Activated T-helper 1 cell treated with Interleukin-2 at 50 U/mL for 16 hours (primary cell): ENCODE data around the gene PHF21B.

Experiments
- DNase-seq: peaks from one replicate; pipeline ENCODE4 v3.0.0-alpha.2; 2020; ENCODE audit warnings: low read depth

Gene PHF21B

DNA sequence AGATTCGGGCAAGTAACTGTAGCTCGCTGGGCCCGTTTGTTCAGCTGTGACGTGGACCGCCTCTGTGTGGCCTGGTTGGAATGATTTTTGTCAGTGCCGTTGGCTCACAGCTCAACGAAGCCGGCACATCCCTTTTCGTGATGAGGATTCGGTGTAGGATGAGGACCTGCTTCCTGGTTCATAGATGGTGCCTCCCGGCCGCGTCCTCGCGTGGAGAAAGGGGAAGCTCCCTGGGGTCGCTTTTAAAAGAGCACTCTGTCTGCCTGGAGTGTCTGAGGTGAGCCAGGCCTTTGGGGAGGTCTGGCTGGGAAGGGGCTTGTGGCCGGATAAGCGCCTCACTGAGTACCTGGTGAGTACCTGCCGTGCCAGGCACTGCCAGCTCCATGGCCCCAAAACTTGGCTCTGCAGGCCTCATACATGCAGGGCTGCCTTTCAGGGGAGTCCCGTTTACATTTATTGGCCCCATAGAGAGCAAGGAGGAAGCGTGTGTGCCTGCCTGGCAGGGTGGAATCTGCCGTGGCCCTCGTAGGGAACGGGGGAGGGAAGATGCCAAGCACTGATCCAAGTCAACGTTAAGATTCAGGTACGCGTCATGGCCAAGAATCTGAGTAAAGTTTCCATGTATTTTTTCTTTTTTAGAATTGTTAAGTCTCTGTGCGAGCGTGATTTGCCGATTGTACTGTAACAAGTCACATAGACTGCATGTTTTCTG is 169.0 kb downstream of the PHF21B start:
- no peak for DNase-seq

DNA sequence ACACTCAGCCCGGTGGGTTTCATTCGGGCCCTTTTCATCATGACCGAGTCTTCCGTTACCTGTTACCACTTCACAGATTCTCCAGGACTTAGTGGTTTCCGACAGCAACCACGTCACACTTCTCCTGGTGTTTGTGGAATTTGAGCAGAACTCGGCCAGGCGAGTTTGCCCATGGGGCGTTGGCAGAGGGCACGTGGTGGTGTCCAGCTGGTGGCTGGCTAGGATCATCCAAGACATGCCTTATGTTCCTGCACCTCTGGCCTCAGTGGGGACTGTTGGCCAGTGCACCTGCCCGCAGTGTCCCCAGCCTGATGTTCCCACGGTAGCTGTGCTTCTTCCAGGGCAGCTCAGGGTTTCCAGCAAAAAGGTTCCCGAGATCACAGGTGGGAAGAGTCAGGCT is 170.1 kb downstream of the PHF21B start:
- no peak for DNase-seq

DNA sequence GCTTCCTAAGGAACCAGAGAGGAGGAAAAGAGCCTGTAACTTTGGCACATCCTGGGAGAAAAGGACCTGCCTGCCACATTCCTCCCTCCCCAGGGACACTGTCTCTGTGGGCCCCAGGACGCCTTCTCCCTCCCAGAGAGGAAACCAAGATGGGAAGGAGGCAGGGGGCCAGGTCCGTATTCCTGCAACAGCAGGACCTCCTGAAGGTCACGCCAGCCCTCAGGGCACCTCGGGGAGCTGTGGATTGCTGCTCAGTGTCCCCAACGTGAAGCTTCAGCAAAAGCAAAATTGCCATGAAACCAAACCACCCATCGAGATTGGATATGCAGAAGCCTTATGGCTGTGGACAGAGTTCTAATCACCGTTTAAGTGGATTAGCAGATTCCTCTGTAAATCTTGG is 170.7 kb downstream of the PHF21B start:
- no peak for DNase-seq

DNA sequence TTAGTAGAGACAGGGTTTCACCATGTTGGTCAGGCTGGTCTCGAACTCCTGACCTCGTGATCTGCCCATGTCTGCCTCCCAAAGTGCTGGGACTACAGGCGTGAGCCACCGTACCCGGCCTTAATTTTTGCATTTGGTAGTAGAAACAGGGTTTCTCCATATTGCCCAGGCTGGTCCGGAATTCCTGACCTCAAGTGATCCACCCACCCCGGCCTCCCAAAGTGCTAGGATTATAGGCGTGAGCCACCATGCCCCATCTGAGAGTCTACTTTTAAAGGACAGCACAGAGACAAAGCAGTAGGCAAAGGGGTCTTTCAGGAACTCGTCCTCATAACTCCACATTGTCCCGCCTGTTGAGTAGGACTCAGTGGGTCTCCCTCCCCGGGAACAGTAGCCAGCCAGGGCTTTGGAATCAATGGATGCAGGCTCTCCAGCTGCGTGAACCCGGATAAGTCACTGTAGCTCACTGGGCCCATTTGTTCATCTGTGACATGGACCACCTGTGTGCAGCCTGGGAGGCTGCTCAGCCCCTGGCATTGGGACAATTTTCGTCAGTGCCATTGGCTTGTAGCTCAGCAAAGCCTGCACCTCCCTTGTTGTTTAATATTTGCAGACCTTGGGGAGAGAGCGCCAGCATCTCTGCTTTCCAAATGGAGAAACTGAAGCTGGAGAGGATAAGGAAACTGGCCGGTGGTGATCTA is 171.3 kb downstream of the PHF21B start:
- no peak for DNase-seq

DNA sequence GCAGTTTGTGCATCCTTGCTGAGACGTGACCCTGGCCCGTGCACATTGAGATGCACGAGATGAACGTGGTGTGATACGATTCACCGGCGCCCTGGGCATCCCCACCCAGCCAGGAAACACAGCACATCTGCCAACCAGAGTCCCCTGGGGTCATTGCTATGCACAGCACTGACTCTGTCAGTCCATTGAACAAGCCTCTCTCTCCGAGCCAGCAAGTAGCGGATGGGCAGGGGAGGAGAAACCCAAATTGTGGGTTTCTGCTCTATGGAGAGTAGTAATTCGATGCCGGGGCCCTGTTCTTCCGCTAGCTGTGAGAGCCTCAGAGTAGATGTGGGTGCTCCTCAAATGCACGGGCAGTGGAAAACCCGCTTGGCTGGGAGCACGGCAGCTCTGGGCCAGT is 172.3 kb downstream of the PHF21B start:
- DNase-seq, result no peak

DNA sequence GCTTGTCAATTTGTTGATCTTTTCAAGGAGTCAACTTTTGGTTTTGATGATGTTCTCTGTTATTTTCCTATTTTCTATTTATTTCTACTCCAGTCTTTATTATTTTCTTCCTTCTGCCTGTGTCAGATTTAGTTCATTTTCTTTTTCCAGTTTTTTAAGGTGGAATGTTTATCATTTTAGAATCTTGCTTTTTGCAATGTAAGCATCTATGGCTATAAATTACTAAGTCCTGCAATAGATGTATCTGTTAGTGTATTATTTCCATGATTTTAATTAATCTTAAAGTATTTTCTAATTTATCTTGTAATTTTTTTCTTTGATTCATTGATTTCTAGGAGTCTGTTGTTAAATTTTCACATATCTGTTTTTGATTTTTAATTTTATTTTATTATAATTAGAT is 175.7 kb downstream of the PHF21B start:
- no peak for DNase-seq

DNA sequence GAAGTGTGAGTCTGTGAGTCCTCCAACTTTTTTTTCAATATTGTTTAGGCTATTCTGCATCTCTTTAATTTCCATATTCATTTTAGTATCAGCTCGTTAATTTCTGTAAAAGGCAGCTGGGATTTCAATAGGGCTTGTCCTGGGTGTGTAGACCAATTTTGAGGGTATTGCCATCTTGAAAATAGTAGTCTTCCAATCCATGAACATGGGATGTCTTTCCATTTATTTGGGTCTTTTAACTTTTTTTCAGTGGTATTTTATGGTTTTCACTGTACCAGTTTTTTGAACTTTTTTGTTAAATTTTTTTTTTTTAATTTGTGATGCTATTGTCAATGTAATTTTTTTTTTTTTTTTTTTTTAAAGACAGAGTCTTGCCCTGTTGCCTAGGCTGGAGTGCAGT is 177.9 kb downstream of the PHF21B start:
- DNase-seq, result no peak
